SK-MEL-5 (cell line): ENCODE data around the gene MKI67. TPM values are rescaled to one million over a fixed set of nuclear protein-coding genes. Genes with fewer than 3 reads are reported as not detected.

Experiments used
- DNase-seq: peaks from one replicate; pipeline ENCODE4 v3.0.0-alpha.2; 2016; ENCODE audit warnings: low read depth, low spot score
- in situ Hi-C: cut with HindIII; loops from 2 replicates; pipeline ENCODE4 v1.10.0; 2016; ENCODE audit warnings: low sequenced_read_pairs, high pct_unique_total_duplicates, low pct_unique_long_range_greater_than_20kb
- total RNA-seq: library from RNA; depleted of rRNA; stranded (reverse); fragments of >200 nt; shearing (Covaris generic); gene quantifications from 2 replicates; pipeline ENCODE4 v1.2.3, GENCODE V29; 2014

MKI67 gene
- total RNA-seq, 1 experiment from 2014 or later = 11.7 TPM

- no peak for DNase-seq
- in situ Hi-C loops = no loop called here
These were observed 62.5 kb downstream of the MKI67 start for GRCh38 chr10:128063736-128064107.

- no peak for DNase-seq
- in situ Hi-C loops = no loop called here
These were observed 63.2 kb downstream of the MKI67 start for GRCh38 chr10:128062881-128063563.

DNA sequence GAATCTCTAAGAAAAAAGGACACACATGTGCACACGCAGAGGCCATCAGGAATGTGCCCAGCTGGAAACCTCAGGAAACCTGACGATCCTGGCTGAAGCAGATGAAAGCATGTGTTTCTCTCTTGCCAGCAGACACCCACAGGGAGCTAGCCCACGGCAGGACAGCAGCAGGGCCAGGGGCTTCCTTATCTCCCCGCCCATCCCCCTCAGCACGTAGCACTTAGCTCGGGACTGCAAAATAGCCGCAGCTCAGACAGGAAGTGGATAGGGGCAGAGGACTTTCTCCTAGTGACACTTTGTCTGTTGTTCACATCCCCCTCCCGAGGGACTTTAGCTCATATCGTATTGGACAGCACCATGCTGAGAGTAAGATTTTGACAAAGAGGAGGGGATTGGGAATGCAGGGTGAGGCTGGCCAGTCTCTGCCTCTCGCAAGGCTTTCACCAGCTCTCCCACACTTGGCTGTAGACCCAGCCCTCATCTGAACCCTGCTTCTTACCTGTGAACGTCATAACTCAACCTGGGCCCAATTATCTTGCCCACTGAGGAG is 63.8 kb downstream of the MKI67 start:
- in situ Hi-C loops = no loop called here
- DNase-seq = no peak

GRCh38 chr10:128061306-128062300 is 64.6 kb downstream of the MKI67 start:
- in situ Hi-C loops = no loop called here
- DNase-seq = no peak

GRCh38 chr10:128060341-128061250 is 65.6 kb downstream of the MKI67 start:
- no peak for DNase-seq
- in situ Hi-C loops = no loop called here

DNA sequence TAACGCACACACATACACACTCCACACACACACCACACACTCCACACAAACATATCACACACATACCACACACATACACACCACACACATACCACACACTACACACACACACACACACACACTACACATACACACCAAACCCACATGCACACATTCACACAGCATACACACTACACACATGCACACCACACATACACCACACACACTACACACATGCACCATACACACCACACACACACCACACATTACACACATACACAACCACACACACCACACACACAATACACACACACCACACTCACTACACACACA is 66.3 kb downstream of the MKI67 start:
- no peak for DNase-seq
- in situ Hi-C loops = no loop called here

DNA sequence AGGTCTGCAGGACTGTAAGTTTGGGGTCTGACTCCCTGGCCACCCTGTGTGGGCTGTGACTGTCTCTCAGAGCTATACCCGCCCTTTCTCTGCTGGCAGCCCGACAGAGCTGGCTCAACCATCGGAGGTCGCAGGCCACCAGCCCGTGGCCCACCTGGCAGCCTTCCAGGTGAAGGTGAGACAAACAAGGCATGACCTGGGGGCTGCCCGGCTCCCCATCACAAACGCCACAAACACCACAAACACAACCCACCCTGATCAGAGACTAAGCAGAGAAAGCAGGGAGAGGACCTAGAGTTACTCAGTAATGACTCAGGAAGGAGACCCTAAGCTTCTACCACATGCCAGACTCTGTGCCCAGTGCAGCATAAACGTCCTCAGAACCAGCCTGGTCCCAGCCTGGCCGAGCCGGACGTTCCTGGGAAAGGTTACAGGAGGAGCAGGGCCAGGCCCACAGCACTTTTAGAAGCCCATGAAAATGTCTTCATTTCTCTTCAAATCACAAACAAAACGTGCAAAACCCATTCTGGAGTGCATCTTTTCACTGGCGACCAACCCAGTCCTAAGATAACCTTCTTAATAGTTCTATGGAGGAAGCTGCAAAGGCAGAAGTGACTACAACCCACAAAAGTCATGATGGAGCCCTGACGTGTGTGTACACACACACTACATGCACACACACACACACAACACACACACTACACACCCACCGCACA is 66.8 kb downstream of the MKI67 start:
- in situ Hi-C loops = no loop called here

DNA sequence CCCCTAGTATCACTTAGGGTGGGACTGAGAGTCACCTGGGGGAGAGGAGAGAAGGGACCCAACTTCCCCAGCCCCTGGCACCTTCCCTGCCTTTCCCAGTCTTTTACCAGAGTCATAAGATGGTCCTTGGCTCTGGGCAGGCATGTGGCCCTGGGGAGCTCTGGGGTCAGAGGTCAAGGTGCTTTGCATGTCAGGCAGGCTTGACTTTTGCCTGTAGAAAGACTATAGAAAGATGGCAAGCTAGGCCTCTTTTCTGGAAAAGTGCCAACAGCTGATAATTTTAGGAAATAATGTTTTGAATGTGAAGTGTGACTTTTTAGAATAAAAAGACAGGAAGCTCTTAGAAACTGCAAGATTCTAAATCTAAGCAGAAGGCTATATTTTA is 67.5 kb downstream of the MKI67 start:
- in situ Hi-C loops = no loop called here

More for the DNA sequence above, 66.8 kb downstream of the MKI67 start:
- DNase-seq = no peak

DNA sequence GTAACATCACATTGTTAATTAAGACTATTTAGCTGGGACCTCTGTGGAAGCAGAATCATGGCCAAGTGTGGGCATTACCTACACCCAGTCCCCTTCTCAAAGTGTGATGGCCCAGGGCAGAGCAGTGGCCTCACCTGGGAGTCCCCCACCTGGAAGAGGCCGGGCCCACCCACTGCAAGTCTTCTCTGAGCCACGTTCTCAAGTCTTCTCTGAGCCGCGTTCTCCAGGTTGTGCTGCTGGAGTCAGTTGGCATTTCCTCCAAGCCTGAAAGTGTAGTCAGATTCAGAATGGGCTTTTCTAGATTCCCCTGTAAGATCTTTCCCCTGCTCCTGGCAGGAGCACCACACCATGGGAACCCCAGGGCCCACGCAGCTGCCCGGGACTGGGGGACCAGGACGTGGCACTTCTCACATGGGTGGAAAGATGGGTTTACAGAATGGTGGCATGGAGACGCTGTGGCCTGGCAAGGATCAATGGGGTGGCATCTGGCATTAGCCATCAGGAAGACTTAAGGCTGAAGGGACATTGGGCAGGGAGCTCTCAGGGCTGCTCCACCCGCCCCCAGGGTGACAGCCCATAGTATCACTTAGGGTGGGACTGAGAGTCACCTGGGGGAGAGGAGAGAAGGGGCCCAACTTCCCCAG is 68.0 kb downstream of the MKI67 start:
- in situ Hi-C loops = no loop called here
- no peak for DNase-seq

More for the DNA sequence above, 67.5 kb downstream of the MKI67 start:
- DNase-seq = no peak

DNA sequence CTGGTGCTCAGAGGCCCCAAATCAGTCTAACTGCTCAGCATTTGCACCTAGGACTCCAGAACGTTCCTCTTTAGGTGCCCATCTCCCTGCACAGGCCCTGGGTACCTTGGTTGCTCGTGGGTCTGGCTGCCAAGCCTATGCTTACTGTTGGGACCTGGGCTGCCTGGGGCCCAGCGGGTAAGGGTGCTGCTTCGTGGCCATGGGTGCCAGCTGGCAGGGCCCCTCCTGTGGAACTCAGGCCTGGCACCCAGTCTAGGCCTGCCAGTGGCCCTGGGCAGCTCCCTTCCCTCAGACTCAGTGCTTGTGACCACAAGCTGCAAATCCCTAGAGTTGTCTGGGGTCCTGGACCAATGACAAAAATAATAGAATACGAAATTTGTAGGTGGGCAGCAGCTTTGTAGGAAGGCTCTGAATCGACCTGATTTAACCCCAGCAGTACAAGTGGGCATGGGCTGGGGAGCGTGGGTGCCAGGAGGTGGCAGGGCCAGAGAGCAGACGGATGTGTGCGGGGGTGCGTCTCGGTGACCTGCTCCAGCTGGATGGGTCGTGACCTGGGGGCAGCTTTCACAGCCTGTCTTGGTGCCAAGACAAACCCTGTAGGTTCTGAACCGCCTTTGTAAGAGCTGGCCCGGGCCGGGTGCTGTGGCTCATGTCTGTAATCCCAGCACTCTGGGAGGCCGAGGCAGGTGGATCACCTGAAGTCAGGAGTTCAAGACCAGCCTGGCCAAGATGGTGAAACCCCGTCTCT is 69.7 kb downstream of the MKI67 start:
- in situ Hi-C loops = no loop called here
- DNase-seq = no peak

DNA sequence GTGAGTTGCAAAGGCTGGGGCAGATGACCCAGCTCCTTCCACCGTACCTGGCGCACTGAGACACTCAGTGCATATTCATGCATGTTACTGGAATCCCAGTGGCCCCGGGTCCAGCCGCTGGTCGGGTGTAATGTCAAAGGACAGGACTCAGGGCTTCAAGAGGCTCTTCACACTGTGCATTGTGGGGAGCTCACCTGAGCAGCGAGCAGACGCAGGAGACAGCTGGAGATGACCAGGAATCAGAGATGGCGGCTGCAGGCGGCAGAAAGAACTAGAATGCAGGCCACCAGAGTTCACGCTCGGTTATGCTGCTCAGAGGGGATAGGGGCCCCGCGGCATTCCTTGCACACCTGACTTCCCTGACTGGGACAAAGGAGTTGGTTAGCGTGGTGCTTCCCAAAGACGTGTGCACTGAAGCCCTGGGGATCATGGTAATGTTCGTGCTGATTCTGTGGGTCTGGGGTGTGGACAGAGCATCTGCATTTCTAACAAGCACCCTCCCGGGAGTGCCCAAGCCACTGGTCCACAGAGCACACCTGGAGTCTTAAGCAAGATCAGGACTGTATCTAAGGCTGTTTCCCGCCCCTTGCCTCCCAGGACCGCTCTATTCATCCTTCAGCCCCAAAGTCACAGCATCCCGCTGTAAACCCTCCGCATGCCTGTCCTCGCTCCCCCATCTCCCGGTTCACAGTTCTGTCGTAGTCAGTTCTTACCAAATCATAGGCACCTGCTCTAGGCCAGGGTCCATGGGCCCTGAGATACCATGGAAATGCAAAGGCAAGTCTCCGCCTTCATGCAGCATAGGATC is 71.0 kb downstream of the MKI67 start:
- DNase-seq = no peak
- in situ Hi-C loops = no loop called here

- in situ Hi-C loops = no loop called here
- no peak for DNase-seq
These were observed 71.9 kb downstream of the MKI67 start for GRCh38 chr10:128054163-128054970.

DNA sequence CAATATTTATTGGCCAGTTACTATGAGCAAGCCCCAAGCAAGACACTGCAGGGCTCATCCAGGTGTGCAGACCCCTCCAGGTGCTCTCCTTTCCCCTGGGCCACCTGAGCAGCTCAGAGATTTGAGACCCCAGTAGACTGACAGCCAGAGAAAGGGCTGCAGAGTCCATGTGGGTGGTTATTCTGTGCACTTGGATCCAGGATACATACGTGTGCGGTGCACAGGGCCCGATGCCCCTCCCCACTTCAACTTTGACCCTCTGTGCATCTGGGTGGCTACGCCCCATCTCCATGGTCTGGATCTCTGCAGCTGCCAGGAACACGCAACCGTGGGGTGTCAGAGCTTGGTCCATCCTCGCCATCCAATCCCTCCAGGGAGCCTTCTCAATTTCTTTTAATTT is 72.9 kb downstream of the MKI67 start:
- no peak for DNase-seq
- in situ Hi-C loops = no loop called here

- no peak for DNase-seq
- in situ Hi-C loops = no loop called here
These were observed 73.5 kb downstream of the MKI67 start for GRCh38 chr10:128052696-128053095.

DNA sequence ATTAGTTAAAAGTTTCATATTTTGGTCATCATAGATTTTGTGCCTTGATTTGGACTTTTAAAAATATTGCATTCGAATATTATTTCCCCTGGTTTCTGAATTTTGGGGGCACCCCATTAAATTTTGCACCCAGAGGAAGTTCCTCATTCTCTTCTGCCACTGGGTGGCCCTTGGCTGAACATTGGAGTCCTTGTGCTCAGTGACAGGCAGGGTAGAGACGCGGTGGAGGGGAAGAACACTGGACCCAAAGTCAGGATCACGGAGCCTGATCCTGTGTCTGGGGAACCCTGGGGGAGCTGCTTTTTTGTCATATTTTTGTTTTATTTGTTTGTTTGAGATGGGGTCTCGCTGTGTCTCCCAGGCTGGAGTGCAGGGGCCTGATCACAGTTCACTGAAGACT is 74.7 kb downstream of the MKI67 start:
- no peak for DNase-seq
- in situ Hi-C loops = no loop called here
